SK-N-SH treated with all-trans-retinoic acid at 6 μM for 48 hours (cell line): Measurements from ENCODE around the gene FAM47E.

Source experiments
- ATAC-seq: fragments of 200-7000 bp; cut with Tn5 transposase; 3 replicates; pipeline ENCODE4 v1.9.1; 2020; ENCODE audit warnings: mild to moderate bottlenecking, moderate library complexity
- ARNTL ChIP-seq: fragments of 450-650 bp; formaldehyde crosslinking; IDR thresholded peaks from 2 replicates; pipeline ENCODE4 v1.5.0; 2020; ENCODE audit warnings: low read depth, mild to moderate bottlenecking, moderate library complexity, borderline replicate concordance
- BACH2 ChIP-seq: fragments of 250-450 bp; sonication (Bioruptor Pico); IDR thresholded peaks from 2 replicates; pipeline ENCODE4 v1.9.0; 2021; ENCODE audit warnings: mild to moderate bottlenecking, borderline replicate concordance
- CREB5 ChIP-seq: fragments of 250-450 bp; sonication (Bioruptor Pico); IDR thresholded peaks from 2 replicates; pipeline ENCODE4 v1.5.1; 2020; ENCODE audit warnings: low read depth, mild to moderate bottlenecking, moderate library complexity
- CSDC2 ChIP-seq: fragments of 250-450 bp; sonication (Bioruptor Pico); IDR thresholded peaks from 2 replicates; pipeline ENCODE4 v1.5.0; 2020; ENCODE audit warnings: mild to moderate bottlenecking, moderate library complexity
- CSRNP3 ChIP-seq: fragments of 250-450 bp; sonication (Bioruptor Pico); IDR thresholded peaks from 2 replicates; pipeline ENCODE4 v1.5.1; 2021; ENCODE audit warnings: mild to moderate bottlenecking, moderate library complexity
- ESRRG ChIP-seq: fragments of 250-450 bp; sonication (Bioruptor Pico); IDR thresholded peaks from 2 replicates; pipeline ENCODE4 v1.6.1; 2021; ENCODE audit warnings: mild to moderate bottlenecking
- GLIS3 ChIP-seq: fragments of 250-450 bp; sonication (Bioruptor Pico); IDR thresholded peaks from 2 replicates; pipeline ENCODE4 v1.5.0; 2020; ENCODE audit warnings: mild to moderate bottlenecking, moderate library complexity
- ISL1 ChIP-seq: fragments of 250-450 bp; sonication (Bioruptor Pico); IDR thresholded peaks from 2 replicates; pipeline ENCODE4 v2.1.2; 2022; ENCODE audit warnings: mild to moderate bottlenecking, moderate library complexity
- OSR1 ChIP-seq: fragments of 250-450 bp; sonication (Bioruptor Pico); IDR thresholded peaks from 2 replicates; pipeline ENCODE4 v1.8.0; 2022; ENCODE audit warnings: moderate library complexity, mild to moderate bottlenecking, inconsistent platforms
- PPARA ChIP-seq: fragments of 250-450 bp; sonication (Bioruptor Pico); IDR thresholded peaks from 2 replicates; pipeline ENCODE4 v1.5.0; 2020; ENCODE audit warnings: mild to moderate bottlenecking, borderline replicate concordance
- RARB ChIP-seq: fragments of 250-450 bp; sonication (Bioruptor Pico); IDR thresholded peaks from 2 replicates; pipeline ENCODE4 v1.8.0; 2021; ENCODE audit warnings: mild to moderate bottlenecking, moderate library complexity
- SNAI2 ChIP-seq: fragments of 250-450 bp; sonication (Bioruptor Pico); IDR thresholded peaks from 2 replicates; pipeline ENCODE4 v1.5.0; 2020; ENCODE audit warnings: mild to moderate bottlenecking, moderate library complexity
- TCF4 ChIP-seq: fragments of 250-450 bp; sonication (Bioruptor Pico); IDR thresholded peaks from 2 replicates; pipeline ENCODE4 v1.8.0; 2021; ENCODE audit warnings: mild to moderate bottlenecking, moderate library complexity, borderline replicate concordance
- TOX ChIP-seq: fragments of 250-450 bp; sonication (Bioruptor Pico); IDR thresholded peaks from 2 replicates; pipeline ENCODE4 v1.8.0; 2021; ENCODE audit warnings: mild to moderate bottlenecking, moderate library complexity, borderline replicate concordance
- ZC3H10 ChIP-seq: fragments of 250-450 bp; sonication (Bioruptor Pico); IDR thresholded peaks from 2 replicates; pipeline ENCODE4 v1.5.1; 2021; ENCODE audit warnings: mild to moderate bottlenecking, moderate library complexity
- ZFP3 ChIP-seq: fragments of 250-450 bp; sonication (Bioruptor Pico); IDR thresholded peaks from 2 replicates; pipeline ENCODE4 v1.5.0; 2020; ENCODE audit warnings: mild to moderate bottlenecking, moderate library complexity
- ZFP30 ChIP-seq: fragments of 450-650 bp; formaldehyde crosslinking; IDR thresholded peaks from 2 replicates; pipeline ENCODE4 v1.5.0; 2022; ENCODE audit warnings: mild to moderate bottlenecking, moderate library complexity
- ZNF565 ChIP-seq: fragments of 450-650 bp; formaldehyde crosslinking; conservative IDR thresholded peaks from 2 replicates; pipeline ENCODE4 v1.5.0; 2020; ENCODE audit warnings: low read depth, mild to moderate bottlenecking, moderate library complexity
- ZNF70 ChIP-seq: fragments of 450-650 bp; formaldehyde crosslinking; IDR thresholded peaks from 2 replicates; pipeline ENCODE4 v1.5.0; 2020; ENCODE audit warnings: mild to moderate bottlenecking, moderate library complexity
- ZNF8 ChIP-seq: fragments of 450-650 bp; formaldehyde crosslinking; IDR thresholded peaks from 2 replicates; pipeline ENCODE4 v1.5.0; 2020; ENCODE audit warnings: mild to moderate bottlenecking, moderate library complexity
- TF ChIP-seq, protein P1 (sequence below): fragments of 250-450 bp; sonication (Bioruptor Pico); IDR thresholded peaks from 2 replicates; pipeline ENCODE4 v1.5.0; 2020; ENCODE audit warnings: mild to moderate bottlenecking, moderate library complexity
- TF ChIP-seq, protein P2 (sequence below): fragments of 250-450 bp; sonication (Bioruptor Pico); IDR thresholded peaks from 2 replicates; pipeline ENCODE4 v1.8.0; 2020; ENCODE audit warnings: mild to moderate bottlenecking, moderate library complexity, borderline replicate concordance
- TF ChIP-seq, protein P3 (sequence below): fragments of 250-450 bp; sonication (Bioruptor Pico); IDR thresholded peaks from 2 replicates; pipeline ENCODE4 v1.8.0; 2021; ENCODE audit warnings: low read depth, mild to moderate bottlenecking, moderate library complexity, borderline replicate concordance

Gene FAM47E

GRCh38 chr4:76312457-76312856 lies 60.9 kb downstream of the FAM47E start:
- ATAC-seq: no peak
- TF ChIP-seq ZNF8 (no peak), RARB (CRISPR knock-in tag) (no peak), PPARA (CRISPR knock-in tag) (no peak), ZFP30 (CRISPR knock-in tag) (no peak), ESRRG (CRISPR knock-in tag) (no peak), BACH2 (CRISPR knock-in tag) (no peak), ZC3H10 (CRISPR knock-in tag) (no peak), ZNF565 (CRISPR knock-in tag) (no peak), SNAI2 (no peak), CSDC2 (no peak), ZNF70 (CRISPR knock-in tag) (no peak), ISL1 (no peak)
- TF ChIP-seq, protein P1, sequence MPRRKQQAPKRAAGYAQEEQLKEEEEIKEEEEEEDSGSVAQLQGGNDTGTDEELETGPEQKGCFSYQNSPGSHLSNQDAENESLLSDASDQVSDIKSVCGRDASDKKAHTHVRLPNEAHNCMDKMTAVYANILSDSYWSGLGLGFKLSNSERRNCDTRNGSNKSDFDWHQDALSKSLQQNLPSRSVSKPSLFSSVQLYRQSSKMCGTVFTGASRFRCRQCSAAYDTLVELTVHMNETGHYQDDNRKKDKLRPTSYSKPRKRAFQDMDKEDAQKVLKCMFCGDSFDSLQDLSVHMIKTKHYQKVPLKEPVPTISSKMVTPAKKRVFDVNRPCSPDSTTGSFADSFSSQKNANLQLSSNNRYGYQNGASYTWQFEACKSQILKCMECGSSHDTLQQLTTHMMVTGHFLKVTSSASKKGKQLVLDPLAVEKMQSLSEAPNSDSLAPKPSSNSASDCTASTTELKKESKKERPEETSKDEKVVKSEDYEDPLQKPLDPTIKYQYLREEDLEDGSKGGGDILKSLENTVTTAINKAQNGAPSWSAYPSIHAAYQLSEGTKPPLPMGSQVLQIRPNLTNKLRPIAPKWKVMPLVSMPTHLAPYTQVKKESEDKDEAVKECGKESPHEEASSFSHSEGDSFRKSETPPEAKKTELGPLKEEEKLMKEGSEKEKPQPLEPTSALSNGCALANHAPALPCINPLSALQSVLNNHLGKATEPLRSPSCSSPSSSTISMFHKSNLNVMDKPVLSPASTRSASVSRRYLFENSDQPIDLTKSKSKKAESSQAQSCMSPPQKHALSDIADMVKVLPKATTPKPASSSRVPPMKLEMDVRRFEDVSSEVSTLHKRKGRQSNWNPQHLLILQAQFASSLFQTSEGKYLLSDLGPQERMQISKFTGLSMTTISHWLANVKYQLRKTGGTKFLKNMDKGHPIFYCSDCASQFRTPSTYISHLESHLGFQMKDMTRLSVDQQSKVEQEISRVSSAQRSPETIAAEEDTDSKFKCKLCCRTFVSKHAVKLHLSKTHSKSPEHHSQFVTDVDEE (CRISPR knock-in tag): no peak
- TF ChIP-seq, protein P2, sequence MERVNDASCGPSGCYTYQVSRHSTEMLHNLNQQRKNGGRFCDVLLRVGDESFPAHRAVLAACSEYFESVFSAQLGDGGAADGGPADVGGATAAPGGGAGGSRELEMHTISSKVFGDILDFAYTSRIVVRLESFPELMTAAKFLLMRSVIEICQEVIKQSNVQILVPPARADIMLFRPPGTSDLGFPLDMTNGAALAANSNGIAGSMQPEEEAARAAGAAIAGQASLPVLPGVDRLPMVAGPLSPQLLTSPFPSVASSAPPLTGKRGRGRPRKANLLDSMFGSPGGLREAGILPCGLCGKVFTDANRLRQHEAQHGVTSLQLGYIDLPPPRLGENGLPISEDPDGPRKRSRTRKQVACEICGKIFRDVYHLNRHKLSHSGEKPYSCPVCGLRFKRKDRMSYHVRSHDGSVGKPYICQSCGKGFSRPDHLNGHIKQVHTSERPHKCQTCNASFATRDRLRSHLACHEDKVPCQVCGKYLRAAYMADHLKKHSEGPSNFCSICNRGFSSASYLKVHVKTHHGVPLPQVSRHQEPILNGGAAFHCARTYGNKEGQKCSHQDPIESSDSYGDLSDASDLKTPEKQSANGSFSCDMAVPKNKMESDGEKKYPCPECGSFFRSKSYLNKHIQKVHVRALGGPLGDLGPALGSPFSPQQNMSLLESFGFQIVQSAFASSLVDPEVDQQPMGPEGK: no peak
- TF ChIP-seq, all 23 proteins: peak for 0

DNA sequence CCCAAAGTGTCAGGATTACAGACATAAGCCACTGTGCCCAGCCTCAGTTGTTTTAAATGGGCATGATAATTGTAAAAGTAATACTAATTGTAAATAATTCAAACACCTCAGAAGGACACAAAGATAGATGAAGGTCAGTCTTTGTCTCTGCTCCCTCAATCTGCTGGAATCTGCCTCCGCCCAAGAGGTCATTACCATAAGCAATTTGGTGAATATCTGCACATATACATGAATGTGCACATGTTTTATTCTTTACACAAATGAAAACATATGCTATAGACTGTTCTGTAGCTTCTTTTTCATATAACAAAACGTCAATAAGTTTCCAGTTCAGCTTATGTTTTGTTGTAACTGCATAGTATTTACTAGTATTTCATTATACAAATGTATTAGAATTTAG lies 62.0 kb downstream of the FAM47E start:
- no peak for TF ChIP-seq OSR1 (CRISPR knock-in tag)
- TF ChIP-seq, protein P1 (CRISPR knock-in tag): no peak
- TF ChIP-seq CSRNP3 (CRISPR knock-in tag): no peak
- no peak for TF ChIP-seq ZNF565 (CRISPR knock-in tag)
- no peak for TF ChIP-seq ISL1
- no peak for TF ChIP-seq ARNTL (CRISPR knock-in tag)
- TF ChIP-seq, all 23 proteins: peak for 0
- no peak for ATAC-seq

- no peak for ATAC-seq
- TF ChIP-seq BACH2 (CRISPR knock-in tag) (no peak), ZC3H10 (CRISPR knock-in tag) (no peak), TCF4 (no peak), CREB5 (CRISPR knock-in tag) (no peak), ARNTL (CRISPR knock-in tag) (no peak), ZFP30 (CRISPR knock-in tag) (no peak), TOX (no peak), GLIS3 (CRISPR knock-in tag) (no peak), ISL1 (no peak), SNAI2 (no peak), ZNF70 (CRISPR knock-in tag) (no peak), ZFP3 (CRISPR knock-in tag) (no peak), ZNF8 (no peak), OSR1 (CRISPR knock-in tag) (no peak)
- TF ChIP-seq, protein P2: no peak
- TF ChIP-seq, protein P3, sequence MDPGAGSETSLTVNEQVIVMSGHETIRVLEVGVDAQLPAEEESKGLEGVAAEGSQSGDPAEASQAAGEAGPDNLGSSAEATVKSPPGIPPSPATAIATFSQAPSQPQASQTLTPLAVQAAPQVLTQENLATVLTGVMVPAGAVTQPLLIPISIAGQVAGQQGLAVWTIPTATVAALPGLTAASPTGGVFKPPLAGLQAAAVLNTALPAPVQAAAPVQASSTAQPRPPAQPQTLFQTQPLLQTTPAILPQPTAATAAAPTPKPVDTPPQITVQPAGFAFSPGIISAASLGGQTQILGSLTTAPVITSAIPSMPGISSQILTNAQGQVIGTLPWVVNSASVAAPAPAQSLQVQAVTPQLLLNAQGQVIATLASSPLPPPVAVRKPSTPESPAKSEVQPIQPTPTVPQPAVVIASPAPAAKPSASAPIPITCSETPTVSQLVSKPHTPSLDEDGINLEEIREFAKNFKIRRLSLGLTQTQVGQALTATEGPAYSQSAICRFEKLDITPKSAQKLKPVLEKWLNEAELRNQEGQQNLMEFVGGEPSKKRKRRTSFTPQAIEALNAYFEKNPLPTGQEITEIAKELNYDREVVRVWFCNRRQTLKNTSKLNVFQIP (CRISPR knock-in tag): no peak
Observed at GRCh38 chr4:76315267-76315918, 63.9 kb downstream of the FAM47E start.
